ENCODE results near the gene CCDC12.

GRCh38 chr3:46974421-46975171 is 1.9 kb downstream of the CCDC12 start:
- TF ChIP-seq, protein P1, sequence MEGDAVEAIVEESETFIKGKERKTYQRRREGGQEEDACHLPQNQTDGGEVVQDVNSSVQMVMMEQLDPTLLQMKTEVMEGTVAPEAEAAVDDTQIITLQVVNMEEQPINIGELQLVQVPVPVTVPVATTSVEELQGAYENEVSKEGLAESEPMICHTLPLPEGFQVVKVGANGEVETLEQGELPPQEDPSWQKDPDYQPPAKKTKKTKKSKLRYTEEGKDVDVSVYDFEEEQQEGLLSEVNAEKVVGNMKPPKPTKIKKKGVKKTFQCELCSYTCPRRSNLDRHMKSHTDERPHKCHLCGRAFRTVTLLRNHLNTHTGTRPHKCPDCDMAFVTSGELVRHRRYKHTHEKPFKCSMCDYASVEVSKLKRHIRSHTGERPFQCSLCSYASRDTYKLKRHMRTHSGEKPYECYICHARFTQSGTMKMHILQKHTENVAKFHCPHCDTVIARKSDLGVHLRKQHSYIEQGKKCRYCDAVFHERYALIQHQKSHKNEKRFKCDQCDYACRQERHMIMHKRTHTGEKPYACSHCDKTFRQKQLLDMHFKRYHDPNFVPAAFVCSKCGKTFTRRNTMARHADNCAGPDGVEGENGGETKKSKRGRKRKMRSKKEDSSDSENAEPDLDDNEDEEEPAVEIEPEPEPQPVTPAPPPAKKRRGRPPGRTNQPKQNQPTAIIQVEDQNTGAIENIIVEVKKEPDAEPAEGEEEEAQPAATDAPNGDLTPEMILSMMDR (IDR thresholded peaks at IDR 0.05): no peak
- no peak for TF ChIP-seq POLR2A (IDR thresholded peaks at IDR 0.05)
